Measurements from ENCODE around the gene ARHGAP6. TPM values are rescaled to one million over a fixed set of nuclear protein-coding genes. Genes with fewer than 3 reads are reported as not detected.
A peak's percentile ranks its signal among the peaks of the same experiment; 100 is the strongest.

Gene ARHGAP6
- total and polyA plus RNA-seq, 2 of the 4 experiments (the other 2 are of a cell fraction), result 1.4 to 1.8 TPM

- Histone ChIP-seq H3K4me1 (ENCODE audit: control insufficient read depth, insufficient read depth, low read length) (no peaks in the 10 kb centered on the region), H4K5ac (ENCODE audit: low read depth, low read length) (no peak overlapping the region), H2AK5ac (ENCODE audit: low read depth, low read length) (no peak overlapping the region), H3K9ac (ENCODE audit: low read depth, low read length) (no peak overlapping the region), H3K14ac (replicated peaks; ENCODE audit: low read depth, low read length) (no peak overlapping the region), H2BK120ac (ENCODE audit: low read depth, low read length) (no peak overlapping the region), H3K4me3 (ENCODE audit: insufficient read depth, low read depth, low read length) (no peak overlapping the region), H3K4ac (ENCODE audit: low read depth, low read length) (no peak overlapping the region), H3K56ac (ENCODE audit: extremely low read depth, insufficient read depth, low read length) (no peak overlapping the region), H2BK20ac (ENCODE audit: low read depth, low read length) (no peak overlapping the region), H3K23ac (ENCODE audit: low read depth, low read length) (no peak overlapping the region), H2BK5ac (ENCODE audit: low read depth, low read length, poor library complexity, severe bottlenecking) (no peak overlapping the region), H4K8ac (ENCODE audit: low read depth in 2 of 2, low read length in 2 of 2) (no peak overlapping the region), H2AK9ac (replicated peaks; ENCODE audit: low read depth, low read length, poor library complexity) (no peak overlapping the region), H3K79me1 (ENCODE audit: low read depth in 1 of 2, low read length in 2 of 2) (no peaks in the 10 kb centered on the region), H2AFZ (replicated peaks; ENCODE audit: low read length, poor library complexity) (no peak overlapping the region), H3K18ac (ENCODE audit: low read depth, low read length) (no peak overlapping the region), H4K20me1 (ENCODE audit: insufficient read depth, low read length) (no peaks in the 10 kb centered on the region), H3K27ac (ENCODE audit: insufficient read depth, low read length) (peak overlapping the region; percentile 58; the same call in 1 of the 2 replicates), H3K9me1 (ENCODE audit: insufficient read depth, low read length) (no peaks in the 10 kb centered on the region), H3K36me3 (ENCODE audit: control insufficient read depth, insufficient read depth, low read length) (no peaks in the 10 kb centered on the region), H4K91ac (ENCODE audit: insufficient read depth, low read depth, low read length) (no peak overlapping the region), H3K4me2 (ENCODE audit: low read depth, low read length) (no peak overlapping the region; the same call in 1 of the 2 replicates), H3K27me3 (ENCODE audit: control insufficient read depth, insufficient read depth, low read length) (no peaks in the 10 kb centered on the region; the same call in 1 of the 2 replicates), H3K9me3 (ENCODE audit: control insufficient read depth, insufficient read depth, low read length) (no peaks in the 10 kb centered on the region), H2BK15ac (ENCODE audit: low read depth, low read length) (no peak overlapping the region)
- no TSS peak for BruUV-seq (replicated peaks)
- DNase-seq (no peak), ATAC-seq (ENCODE audit: low read depth) (no peak; the same call in 1 of the 2 replicates)
- dilution Hi-C loops (cut with HindIII; ENCODE audit: low sequenced_read_pairs, unreplicated experiment) (no loop called here), in situ Hi-C loops (cut with MboI; ENCODE audit: low sequenced_read_pairs) (no loop called here), intact Hi-C loops (cut with micrococcal nuclease) (no loop called here)
- WGBS, 2 experiments (ENCODE audit: extremely low coverage in 2 of 2, insufficient read length in 1 of 2), result no CpG with 5 or more reads among the region's 9 CpGs
- ChIA-PET POLR2A (ENCODE audit: unreplicated experiment) (no interaction called here), CTCF (no interaction called here)
- TF ChIP-seq CTCF (conservative IDR thresholded peaks at IDR 0.05; ENCODE audit: low read depth, low read length) (no peak), CEBPB (IDR thresholded peaks at IDR 0.05; ENCODE audit: low read depth, low read length) (peak; percentile 81)
These were observed 24.2 kb downstream of the ARHGAP6 start for GRCh38 chrX:11641349-11642065.
